ENCODE data around the gene PARD3. TPM values are rescaled to one million over a fixed set of nuclear protein-coding genes. Genes with fewer than 3 reads are reported as not detected.

Gene PARD3
- total and polyA plus RNA-seq, 2 donors (not counting 3 experiments of a cell fraction or from before 2014, with no cell fraction given) = 7.3 to 24.1 TPM

DNA sequence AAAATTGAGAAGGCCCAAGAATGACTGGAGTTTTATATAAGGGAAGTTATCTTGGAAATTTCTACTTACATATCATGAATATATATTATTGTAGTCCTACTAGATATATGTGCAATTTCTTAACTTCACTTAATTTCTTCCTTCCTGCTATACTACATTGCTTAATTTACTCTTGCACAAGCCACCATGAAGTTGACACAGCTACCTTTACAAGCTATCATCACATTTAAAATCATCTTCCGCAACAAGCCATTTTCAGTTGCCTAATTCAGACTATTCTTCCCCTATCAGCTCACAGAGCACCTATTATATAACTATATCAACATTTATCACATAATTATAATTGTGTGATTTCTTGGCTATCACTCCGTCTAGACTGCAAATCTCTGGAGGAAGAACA is 418.4 kb downstream of the PARD3 start:
- no peaks in the 10 kb centered on the region for H3K27me3 ChIP-seq (ENCODE audit: control insufficient read depth in 2 of 2, insufficient read depth in 2 of 2, low read length in 2 of 2)
- BruUV-seq (replicated peaks) = no TSS peak
- H3K9me3 ChIP-seq (replicated peaks; ENCODE audit: control insufficient read depth, insufficient read depth, low read length) = no peaks in the 10 kb centered on the region
- CTCF ChIA-PET = interaction anchor here (1.3 to 1.4 kb wide), 2 partner anchors 147 to 241 kb away, joined by 3 read pairs; no protein-coding TSS in a partner anchor
- no peaks in the 10 kb centered on the region for H4K20me1 ChIP-seq (replicated peaks; ENCODE audit: control insufficient read depth, extremely low read depth, insufficient read depth, low read length)
- H3K27ac ChIP-seq (ENCODE audit: insufficient read depth, low read depth, low read length) = no peak overlapping the region
- H2AFZ ChIP-seq (ENCODE audit: low read depth, low read length) = no peak overlapping the region
- H3K79me2 ChIP-seq (ENCODE audit: control insufficient read depth, insufficient read depth, low read length) = no peaks in the 10 kb centered on the region
- no peak overlapping the region for H3K4me3 ChIP-seq (replicated peaks in 1 of 3; ENCODE audit: insufficient read depth in 1 of 3, low read depth in 1 of 3, low read length in 3 of 3)
- intact Hi-C loops (cut with micrococcal nuclease) = no loop called here
- DNase-seq (ENCODE audit: low read depth, low spot score) (no peak), FAIRE-seq (no peak)
- TF ChIP-seq POLR2A (IDR thresholded peaks at IDR 0.05; ENCODE audit: low read depth, low read length) = no peak
- TF ChIP-seq GATA2 (IDR thresholded peaks at IDR 0.05; ENCODE audit: insufficient read depth, insufficient read length, low read depth, low read length) = no peak
- TF ChIP-seq MYC (IDR thresholded peaks at IDR 0.05; ENCODE audit: low read depth, low read length) = no peak
- TF ChIP-seq MAX (IDR thresholded peaks at IDR 0.05; ENCODE audit: insufficient read depth, insufficient read length) = no peak
- no peak for TF ChIP-seq CTCF (IDR thresholded peaks at IDR 0.05; ENCODE audit: extremely low read depth in 1 of 2, insufficient read depth in 1 of 2, low read depth in 1 of 2, low read length in 2 of 2)
- no peak for TF ChIP-seq EZH2 (IDR thresholded peaks at IDR 0.05; ENCODE audit: borderline replicate concordance, low read depth, low read length, severe bottlenecking)
- TF ChIP-seq POLR2AphosphoS5 (IDR thresholded peaks at IDR 0.05; ENCODE audit: insufficient read depth, low read depth, low read length) = no peak
- TF ChIP-seq JUN (IDR thresholded peaks at IDR 0.05; ENCODE audit: borderline replicate concordance, insufficient read depth, insufficient read length, low read depth) = no peak
- TF ChIP-seq FOS (IDR thresholded peaks at IDR 0.05; ENCODE audit: borderline replicate concordance, insufficient read depth, low read length) = no peak
- H3K36me3 ChIP-seq (ENCODE audit: control insufficient read depth in 2 of 2, extremely low read depth in 1 of 2, insufficient read depth in 2 of 2, low read length in 2 of 2) = no peaks in the 10 kb centered on the region
- H3K9ac ChIP-seq (replicated peaks; ENCODE audit: extremely low read depth, insufficient read depth, low read length) = no peak overlapping the region
- POLR2A ChIA-PET = no interaction called here
- dilution Hi-C loops (cut with MboI; ENCODE audit: extremely low pct_ligation_motif_present, low sequenced_read_pairs) = no loop called here
- no peaks in the 10 kb centered on the region for H3K9me1 ChIP-seq (replicated peaks; ENCODE audit: control insufficient read depth, extremely low read depth, insufficient read depth, low read length)
- no peaks in the 10 kb centered on the region for H3K4me1 ChIP-seq (ENCODE audit: control insufficient read depth, extremely low read depth, insufficient read depth, low read length)
- no peak overlapping the region for H3K4me2 ChIP-seq (ENCODE audit: insufficient read depth, low read length)
